Vagina (tissue), 2 donors: ENCODE measurements around the gene TSPY4. TPM values are rescaled to one million over a fixed set of nuclear protein-coding genes. Genes with fewer than 3 reads are reported as not detected.
"Not testable (repeated sequence)": the region's sequence is repeated elsewhere in the genome, so short reads cannot be mapped to it uniquely, and the experiment has no call there.

Experiments
- DNase-seq, 2 donors: peaks; one replicate each; pipeline ENCODE4 v3.0.0-alpha.2; 2017; ENCODE audit errors: extremely low spot score in 2 of 2
- H3K27ac ChIP-seq: fragments of 200-600 bp; sonication (generic); one replicate; pipeline ENCODE4 v1.5.1; 2019
- H3K27me3 ChIP-seq: fragments of 200-600 bp; sonication (generic); one replicate; pipeline ENCODE4 v1.5.1; 2019
- H3K36me3 ChIP-seq, 2 donors: fragments of 200-600 bp; sonication (generic); one replicate each; pipeline ENCODE4 v1.5.1; 2017 to 2019
- H3K4me1 ChIP-seq: fragments of 200-600 bp; sonication (generic); one replicate; pipeline ENCODE4 v1.5.1; 2019
- H3K4me3 ChIP-seq, 2 donors: fragments of 200-600 bp; sonication (generic); 1 replicate in 1 of 2; 2 replicates in 1 of 2; pipeline ENCODE4 v1.5.1; 2016 to 2019
- H3K9me3 ChIP-seq: fragments of 200-600 bp; sonication (generic); one replicate; pipeline ENCODE4 v1.5.1; 2019
- POLR2A ChIP-seq, 2 donors: fragments of 450-650 bp; IDR thresholded peaks; one replicate each; pipeline ENCODE4 v1.6.1; 2017; ENCODE audit warnings: antibody characterized with exemption in 2 of 2, mild to moderate bottlenecking in 2 of 2, moderate library complexity in 2 of 2
- POLR2AphosphoS5 ChIP-seq, 2 donors: sonication (generic); formaldehyde crosslinking; IDR thresholded peaks; one replicate each; pipeline ENCODE4 v1.9.0; 2017; ENCODE audit warnings: antibody characterized with exemption in 2 of 2, mild to moderate bottlenecking in 2 of 2, low read depth in 1 of 2; ENCODE audit not compliant: insufficient read depth in 1 of 2
- intact Hi-C: fragments of 100-400 bp; cut with DNase I; formaldehyde crosslinking; loops from one replicate; pipeline ENCODE4 v1.15.1; 2023
- small RNA-seq: library from RNA; depleted of rRNA; stranded (forward); fragments of <200 nt; gene quantifications from one replicate; pipeline ENCODE3, GENCODE V24; 2016
- total RNA-seq: library from RNA; depleted of rRNA; stranded (reverse); fragments of >200 nt; gene quantifications from one replicate; pipeline ENCODE4 v1.2.3, GENCODE V29; 2016
- TF ChIP-seq, protein P1 (sequence below), 3 experiments: fragments of 450-650 bp in 2 of 3; fragments of 200-600 bp in 1 of 3; sonication (generic) in 1 of 3; IDR thresholded peaks; one replicate each; pipeline ENCODE4 v1.5.1; 2017 to 2019; ENCODE audit warnings: antibody characterized with exemption in 3 of 3, mild to moderate bottlenecking in 2 of 3, moderate library complexity in 2 of 3

The TSPY4 gene, protein sequence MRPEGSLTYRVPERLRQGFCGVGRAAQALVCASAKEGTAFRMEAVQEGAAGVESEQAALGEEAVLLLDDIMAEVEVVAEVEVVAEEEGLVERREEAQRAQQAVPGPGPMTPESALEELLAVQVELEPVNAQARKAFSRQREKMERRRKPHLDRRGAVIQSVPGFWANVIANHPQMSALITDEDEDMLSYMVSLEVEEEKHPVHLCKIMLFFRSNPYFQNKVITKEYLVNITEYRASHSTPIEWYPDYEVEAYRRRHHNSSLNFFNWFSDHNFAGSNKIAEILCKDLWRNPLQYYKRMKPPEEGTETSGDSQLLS
- total RNA-seq: not detected

DNA sequence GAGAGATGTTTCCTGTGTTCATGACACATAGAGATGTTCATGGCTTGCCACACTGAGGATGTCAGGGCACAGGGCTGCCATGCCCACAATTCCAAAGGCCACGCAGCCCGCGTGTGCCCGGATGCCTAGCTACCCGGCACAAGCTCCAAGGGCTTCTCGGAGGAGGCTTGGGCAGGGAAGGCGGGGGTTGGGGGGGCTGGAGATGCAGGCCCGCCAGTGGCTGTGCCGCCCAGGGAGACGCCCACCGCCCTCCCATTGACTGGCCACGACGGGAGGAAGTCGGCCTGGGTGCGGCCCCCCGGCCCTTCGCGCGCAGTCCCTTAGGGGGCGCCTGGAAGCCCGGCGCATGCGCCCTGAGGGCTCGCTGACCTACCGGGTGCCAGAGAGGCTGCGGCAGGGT lies at the start of gene TSPY4:
Gene TSPY4 (plus strand): TSS at position 301 of the 400 bp plus-strand sequence. CDS start 46 bp downstream, at position 347.
- DNase-seq, H3K27ac ChIP-seq, H3K4me3 ChIP-seq, H3K4me1 ChIP-seq, H3K9me3 ChIP-seq, intact Hi-C loops, H3K36me3 ChIP-seq, H3K27me3 ChIP-seq: not testable (repeated sequence)

DNA sequence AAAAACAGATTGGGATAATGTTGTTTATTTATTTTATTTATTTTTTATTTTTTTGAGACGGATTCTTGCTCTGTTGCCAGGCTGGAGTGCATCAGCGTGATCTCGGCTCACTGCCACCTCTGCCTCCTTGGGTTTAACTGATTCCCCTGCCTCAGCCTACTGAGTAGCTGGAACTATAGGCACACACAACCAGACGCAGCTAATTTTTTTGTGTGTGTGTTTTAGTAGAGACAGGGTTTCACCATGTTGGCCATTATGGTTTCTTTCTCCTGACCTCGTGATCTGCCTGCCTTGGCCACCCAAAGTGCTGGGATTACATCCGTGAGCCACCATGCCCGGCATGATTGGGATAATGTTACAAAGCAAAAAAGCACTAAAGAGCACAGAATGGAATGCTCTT lies 16.3 kb upstream of the TSPY4 start:
- no peaks in the 10 kb centered on the region for H3K36me3 ChIP-seq
- no peaks in the 10 kb centered on the region for H3K27me3 ChIP-seq
- TF ChIP-seq POLR2A (IDR thresholded peaks at IDR 0.05): no peak
- TF ChIP-seq, protein P1, sequence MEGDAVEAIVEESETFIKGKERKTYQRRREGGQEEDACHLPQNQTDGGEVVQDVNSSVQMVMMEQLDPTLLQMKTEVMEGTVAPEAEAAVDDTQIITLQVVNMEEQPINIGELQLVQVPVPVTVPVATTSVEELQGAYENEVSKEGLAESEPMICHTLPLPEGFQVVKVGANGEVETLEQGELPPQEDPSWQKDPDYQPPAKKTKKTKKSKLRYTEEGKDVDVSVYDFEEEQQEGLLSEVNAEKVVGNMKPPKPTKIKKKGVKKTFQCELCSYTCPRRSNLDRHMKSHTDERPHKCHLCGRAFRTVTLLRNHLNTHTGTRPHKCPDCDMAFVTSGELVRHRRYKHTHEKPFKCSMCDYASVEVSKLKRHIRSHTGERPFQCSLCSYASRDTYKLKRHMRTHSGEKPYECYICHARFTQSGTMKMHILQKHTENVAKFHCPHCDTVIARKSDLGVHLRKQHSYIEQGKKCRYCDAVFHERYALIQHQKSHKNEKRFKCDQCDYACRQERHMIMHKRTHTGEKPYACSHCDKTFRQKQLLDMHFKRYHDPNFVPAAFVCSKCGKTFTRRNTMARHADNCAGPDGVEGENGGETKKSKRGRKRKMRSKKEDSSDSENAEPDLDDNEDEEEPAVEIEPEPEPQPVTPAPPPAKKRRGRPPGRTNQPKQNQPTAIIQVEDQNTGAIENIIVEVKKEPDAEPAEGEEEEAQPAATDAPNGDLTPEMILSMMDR (IDR thresholded peaks at IDR 0.05): no peak
- no peak for TF ChIP-seq POLR2AphosphoS5 (IDR thresholded peaks at IDR 0.05; ENCODE audit: insufficient read depth in 1 of 2, low read depth in 1 of 2)
- H3K9me3 ChIP-seq: no peaks in the 10 kb centered on the region
- no peak overlapping the region for H3K4me3 ChIP-seq
- no peak for DNase-seq
- H3K27ac ChIP-seq: no peak overlapping the region
- intact Hi-C loops: no loop called here
- no peaks in the 10 kb centered on the region for H3K4me1 ChIP-seq

DNA sequence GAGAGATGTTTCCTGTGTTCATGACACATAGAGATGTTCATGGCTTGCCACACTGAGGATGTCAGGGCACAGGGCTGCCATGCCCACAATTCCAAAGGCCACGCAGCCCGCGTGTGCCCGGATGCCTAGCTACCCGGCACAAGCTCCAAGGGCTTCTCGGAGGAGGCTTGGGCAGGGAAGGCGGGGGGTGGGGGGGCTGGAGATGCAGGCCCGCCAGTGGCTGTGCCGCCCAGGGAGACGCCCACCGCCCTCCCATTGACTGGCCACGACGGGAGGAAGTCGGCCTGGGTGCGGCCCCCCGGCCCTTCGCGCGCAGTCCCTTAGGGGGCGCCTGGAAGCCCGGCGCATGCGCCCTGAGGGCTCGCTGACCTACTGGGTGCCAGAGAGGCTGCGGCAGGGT lies 20.2 kb downstream of the TSPY4 start, which contains the start of gene TSPY8:
Gene TSPY8 (plus strand): TSS at position 301 of the 400 bp plus-strand sequence. CDS start 46 bp downstream, at position 347.
- H3K36me3 ChIP-seq, DNase-seq, H3K9me3 ChIP-seq, intact Hi-C loops, H3K4me3 ChIP-seq, H3K27me3 ChIP-seq, H3K4me1 ChIP-seq, H3K27ac ChIP-seq: not testable (repeated sequence)

Small RNA genes within 50 kb of the gene (small RNA-seq; reads per million reads assigned to genes)
- gene AC006158.1: not detected

Other genes with a start within 250 kb of the TSPY4 start
- gene TSPY8, start 20.3 kb downstream of the TSPY4 start, total RNA-seq: not detected
- gene TSPY3, start 61.0 kb downstream of the TSPY4 start, total RNA-seq: not detected
- not detected for gene TSPY1, start 129.5 kb downstream of the TSPY4 start, total RNA-seq
- not detected for gene TSPY9, start 149.8 kb downstream of the TSPY4 start, total RNA-seq
- gene TSPY10, start 190.4 kb downstream of the TSPY4 start, total RNA-seq: not detected